COR-L47 (cell line): ENCODE results near the gene FRAS1.
"Not testable (repeated sequence)": the region's sequence is repeated elsewhere in the genome, so short reads cannot be mapped to it uniquely, and the experiment has no call there.

Experiments
- DNase-seq: peaks from one replicate; lab custom pipeline; 2025; lab: John Stamatoyannopoulos, UW

FRAS1 gene

DNA sequence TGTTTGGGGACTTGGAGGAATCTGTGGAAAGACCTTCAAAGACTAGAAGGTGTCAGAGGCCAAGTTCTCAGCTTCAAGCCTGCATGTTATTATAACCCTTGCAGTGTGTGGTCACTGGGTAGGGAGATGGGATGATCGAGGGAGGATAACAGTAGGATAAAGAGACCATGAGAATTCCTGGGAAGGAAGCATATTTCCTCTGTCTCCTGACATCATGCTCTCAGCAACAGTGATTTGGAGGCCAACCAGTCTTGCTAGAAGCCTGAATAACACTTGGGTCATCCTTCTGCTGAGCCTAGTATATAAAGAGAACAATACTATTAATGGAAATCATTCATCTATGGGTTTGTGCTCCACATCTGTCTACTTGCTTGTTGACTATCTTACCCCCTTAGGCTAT, 453.6 kb downstream of the FRAS1 start:
- no peak for DNase-seq

GRCh38 chr4:78512357-78512920, 455.3 kb downstream of the FRAS1 start:
- DNase-seq, result no peak

GRCh38 chr4:78513411-78513975, 456.4 kb downstream of the FRAS1 start:
- no peak for DNase-seq

DNA sequence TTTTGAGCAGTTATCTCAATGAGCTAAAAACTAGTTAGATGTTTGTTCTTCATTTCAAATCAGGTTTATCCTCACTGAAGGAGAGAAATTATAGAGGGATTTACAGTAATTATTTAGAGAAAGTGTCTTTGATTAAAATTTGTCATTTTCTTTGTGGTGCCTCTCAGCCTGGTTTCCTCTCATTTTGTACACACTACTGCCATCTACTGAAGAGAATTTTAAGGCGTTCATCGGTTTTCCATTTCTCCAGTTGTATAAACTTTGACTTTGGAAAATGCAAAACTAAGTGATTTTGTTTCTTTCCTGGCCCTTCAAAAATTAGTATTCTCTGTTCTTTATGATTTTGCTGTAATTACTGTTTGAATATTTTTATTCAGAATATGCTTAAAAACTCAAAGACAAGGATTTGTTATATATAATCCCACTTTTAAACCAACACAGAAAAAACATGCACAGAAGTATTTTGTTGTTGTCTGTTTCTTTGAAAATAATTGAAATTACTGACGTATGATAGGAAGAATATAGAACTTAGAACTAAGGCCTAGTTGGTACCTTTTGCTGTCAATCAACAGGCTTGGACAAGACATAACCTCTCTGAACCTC, 460.0 kb downstream of the FRAS1 start:
- peak; percentile 16 for DNase-seq

GRCh38 chr4:78518561-78518960, 461.4 kb downstream of the FRAS1 start:
- no peak for DNase-seq

GRCh38 chr4:78519962-78520361, 462.8 kb downstream of the FRAS1 start:
- no peak for DNase-seq

GRCh38 chr4:78520808-78521226, 463.7 kb downstream of the FRAS1 start:
- DNase-seq, result no peak

DNA sequence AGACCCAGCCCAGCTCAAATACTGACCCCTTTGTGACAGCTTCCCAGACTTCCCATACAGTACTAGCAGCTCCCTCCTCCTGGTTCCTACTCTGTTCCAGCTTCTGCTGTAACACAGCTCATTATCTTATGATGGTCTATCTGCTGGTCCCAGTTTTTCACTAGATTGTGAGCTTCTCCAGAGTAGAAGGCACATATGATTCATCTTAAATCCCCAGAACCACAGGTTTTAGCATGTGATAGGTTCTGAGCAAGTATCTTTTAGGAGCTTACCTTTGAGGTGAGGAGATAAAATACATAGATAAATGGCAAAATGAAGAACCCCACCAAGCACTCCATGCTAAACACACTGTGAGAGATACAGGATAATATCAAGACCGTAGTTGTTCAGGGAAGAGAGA, 466.9 kb downstream of the FRAS1 start:
- no peak for DNase-seq

- DNase-seq, result no peak
These were observed 468.4 kb downstream of the FRAS1 start for GRCh38 chr4:78525559-78525958.

GRCh38 chr4:78527103-78527502, 470.0 kb downstream of the FRAS1 start:
- DNase-seq, result no peak

GRCh38 chr4:78527555-78527954, 470.4 kb downstream of the FRAS1 start:
- DNase-seq, result no peak

DNA sequence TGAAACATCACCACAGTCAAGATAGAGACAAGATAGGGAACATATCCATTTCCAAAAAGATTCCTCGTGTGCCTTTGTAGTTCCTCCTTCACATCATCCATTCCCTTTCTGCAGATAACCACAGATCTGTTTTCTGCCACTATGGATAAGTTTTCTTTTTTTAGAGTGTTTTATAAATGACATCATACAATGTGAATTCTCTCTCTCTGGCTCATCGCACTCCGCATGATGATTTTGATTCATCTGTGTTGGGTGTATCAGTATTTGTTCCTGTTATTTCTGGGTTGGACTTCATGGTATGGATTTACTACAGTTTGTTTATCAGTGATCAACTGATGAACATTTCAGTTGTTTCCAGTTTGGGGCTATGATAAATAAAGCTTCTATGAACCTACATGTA, 471.2 kb downstream of the FRAS1 start:
- DNase-seq, result no peak

DNA sequence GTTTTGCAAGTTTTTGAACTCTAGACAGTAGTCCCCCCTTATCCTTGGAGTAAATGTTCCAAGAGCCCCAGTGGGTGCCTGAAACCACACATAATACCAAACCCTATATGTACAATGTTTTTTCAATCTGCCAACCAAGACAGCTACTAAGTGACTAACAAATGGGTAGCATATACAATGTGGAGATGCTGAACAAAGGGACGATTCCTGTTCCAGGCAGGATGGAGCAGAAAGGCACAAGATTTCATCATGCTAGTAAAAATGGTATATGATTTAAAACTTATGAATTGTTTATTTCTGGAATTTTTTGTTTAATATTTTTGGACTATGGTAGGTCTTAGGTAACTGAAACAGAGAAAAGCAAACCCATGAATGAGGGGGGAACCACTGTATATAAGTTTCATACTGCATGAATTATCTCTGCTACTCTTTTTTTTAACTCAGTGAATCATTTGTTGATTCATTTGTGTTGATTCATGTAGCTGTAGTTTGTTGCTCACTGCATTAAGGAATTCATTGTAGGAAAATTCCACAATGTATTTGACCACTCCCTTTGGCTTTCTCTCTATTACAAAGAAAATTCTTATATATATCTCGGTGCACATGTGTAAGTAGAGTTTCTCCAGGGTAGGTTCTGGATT, 472.6 kb downstream of the FRAS1 start:
- DNase-seq, result no peak

- no peak for DNase-seq
These were observed 474.9 kb downstream of the FRAS1 start for GRCh38 chr4:78532046-78532445.

DNA sequence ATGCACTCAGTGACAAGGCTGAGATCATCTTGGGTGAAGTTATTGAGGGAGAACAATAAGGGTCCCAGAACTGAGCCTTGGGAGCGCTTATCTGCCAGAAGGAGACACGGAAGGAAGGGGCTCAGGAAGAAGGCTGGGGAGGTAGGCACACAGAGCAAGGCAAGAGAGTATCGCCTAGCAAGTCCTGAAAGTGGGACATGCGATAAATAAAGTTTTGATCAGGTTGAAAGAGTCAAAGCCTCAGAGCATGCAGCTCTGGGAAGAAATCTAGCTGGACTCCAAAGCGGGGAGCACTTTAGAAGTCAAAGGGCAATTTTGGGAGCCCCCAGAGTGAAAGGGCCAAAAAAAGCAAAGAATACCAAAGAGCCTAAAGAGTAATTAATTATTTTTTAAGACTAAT, 476.7 kb downstream of the FRAS1 start:
- no peak for DNase-seq

GRCh38 chr4:78534286-78534955, 477.3 kb downstream of the FRAS1 start:
- DNase-seq, result no peak

DNA sequence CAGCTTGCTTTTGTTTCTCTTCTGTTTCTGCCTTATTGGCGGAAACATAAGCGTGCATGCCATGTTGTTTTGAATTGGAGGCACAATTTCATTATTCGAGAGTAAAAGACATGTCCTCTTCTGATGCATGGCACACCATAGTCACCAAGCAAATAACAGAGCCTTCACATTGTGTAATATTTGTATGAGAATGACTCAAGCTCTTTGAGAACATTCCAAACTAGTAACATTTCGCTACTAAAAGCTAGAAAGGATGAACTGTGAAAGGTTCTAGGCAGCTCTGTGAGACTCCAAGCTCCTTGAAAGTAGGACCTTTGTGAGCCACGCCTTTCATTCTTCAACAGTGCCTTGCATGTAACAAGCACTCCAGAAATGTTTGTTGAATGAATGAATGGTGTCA, 485.2 kb downstream of the FRAS1 start:
- DNase-seq, result no peak

- DNase-seq, result no peak
These were observed 486.5 kb downstream of the FRAS1 start for GRCh38 chr4:78543424-78544125.

DNA sequence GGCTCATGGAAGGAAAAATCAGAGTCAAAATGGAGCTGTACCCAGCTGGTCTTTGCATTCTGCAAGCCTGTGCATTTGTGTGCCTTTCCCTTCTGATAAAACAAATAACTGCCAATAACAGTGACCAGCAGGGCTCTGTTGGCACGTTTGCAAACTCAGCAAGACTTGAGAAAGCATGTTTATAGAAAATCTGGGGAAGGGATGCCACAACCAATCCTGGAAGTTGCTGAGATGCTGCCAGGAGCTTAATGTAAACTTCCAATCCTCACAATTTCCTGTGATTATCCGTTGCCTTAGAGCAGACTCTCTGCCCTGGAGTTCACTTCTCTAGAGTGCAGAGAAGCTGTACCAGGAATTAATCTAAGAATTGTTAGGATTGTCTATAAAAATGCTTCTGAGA, 487.6 kb downstream of the FRAS1 start:
- no peak for DNase-seq

- no peak for DNase-seq
These were observed 488.4 kb downstream of the FRAS1 start for GRCh38 chr4:78545275-78546246.

DNA sequence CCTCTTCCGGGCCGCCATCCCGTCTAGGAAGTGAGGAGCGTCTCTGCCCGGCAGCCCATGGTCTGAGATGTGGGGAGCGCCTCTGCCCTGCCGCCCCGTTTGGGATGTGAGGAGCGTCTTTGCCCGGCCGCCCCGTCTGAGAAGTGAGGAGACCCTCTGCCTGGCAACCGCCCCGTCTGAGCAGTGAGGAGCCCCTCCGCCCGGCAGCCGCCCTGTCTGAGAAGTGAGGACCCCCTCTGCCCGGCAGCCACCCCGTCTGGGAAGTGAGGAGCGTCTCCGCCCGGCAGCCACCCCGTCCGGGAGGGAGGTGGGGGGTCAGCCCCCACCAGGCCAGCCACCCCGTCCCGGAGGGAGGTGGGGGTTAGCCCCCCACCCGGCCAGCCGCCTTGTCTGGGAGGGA, 490.8 kb downstream of the FRAS1 start:
- not testable (repeated sequence) for DNase-seq
